ENCODE results near the gene TMEM150A.

TMEM150A gene

GRCh38 chr2:85602476-85603234, at the start of gene TMEM150A:
TMEM150A (minus strand) TSS chr2:85602698; CDS start chr2:85601948, 750 bp downstream.
- peak within 1 kb of the TSS; percentile 80 for H3K27ac ChIP-seq

GRCh38 chr2:85652056-85652455, 49.6 kb upstream of the TMEM150A start:
- no peak overlapping the region for H3K27ac ChIP-seq
- TF ChIP-seq CTCF (IDR thresholded peaks at IDR 0.05) (no peak), ZFX (IDR thresholded peaks at IDR 0.05; ENCODE audit: borderline replicate concordance) (no peak)

More at GRCh38 chr2:85602476-85603234, at the start of gene TMEM150A:
- TF ChIP-seq CTCF (IDR thresholded peaks at IDR 0.05) = peak; percentile 38
- TF ChIP-seq ZFX (IDR thresholded peaks at IDR 0.05; ENCODE audit: borderline replicate concordance) = no peak

GRCh38 chr2:85651097-85651496, 48.6 kb upstream of the TMEM150A start:
- H3K27ac ChIP-seq = no peak overlapping the region
- TF ChIP-seq CTCF (IDR thresholded peaks at IDR 0.05) (no peak), ZFX (IDR thresholded peaks at IDR 0.05; ENCODE audit: borderline replicate concordance) (no peak)

- no peak overlapping the region for H3K27ac ChIP-seq
- TF ChIP-seq ZFX (IDR thresholded peaks at IDR 0.05; ENCODE audit: borderline replicate concordance) (no peak), CTCF (IDR thresholded peaks at IDR 0.05) (no peak)
These were observed 48.0 kb upstream of the TMEM150A start for GRCh38 chr2:85650456-85650855.

- no peak for TF ChIP-seq ZFX (IDR thresholded peaks at IDR 0.05; ENCODE audit: borderline replicate concordance)
- TF ChIP-seq CTCF (IDR thresholded peaks at IDR 0.05) = no peak
- H3K27ac ChIP-seq = no peak overlapping the region
These were observed 47.0 kb upstream of the TMEM150A start for GRCh38 chr2:85649201-85650190.

GRCh38 chr2:85648619-85649018, 46.1 kb upstream of the TMEM150A start:
- TF ChIP-seq CTCF (IDR thresholded peaks at IDR 0.05) = peak; percentile 48
- no peak for TF ChIP-seq ZFX (IDR thresholded peaks at IDR 0.05; ENCODE audit: borderline replicate concordance)
- no peak overlapping the region for H3K27ac ChIP-seq
